ENCODE data around the gene HERPUD1. TPM values are rescaled to one million over a fixed set of nuclear protein-coding genes. Genes with fewer than 3 reads are reported as not detected.

HERPUD1 gene
- total and polyA plus RNA-seq, 2 of the 8 experiments (the other 6 are each of a cell fraction or from before 2014, with no cell fraction given), result 23.3 to 34.7 TPM

GRCh38 chr16:56956756-56957155 is 24.8 kb downstream of the HERPUD1 start:
- WGBS, 2 experiments (ENCODE audit: extremely low coverage in 1 of 2, insufficient coverage in 1 of 2, insufficient read length in 1 of 2, insufficient replicate concordance in 2 of 2, low coverage in 1 of 2, low lambda C conversion rate in 2 of 2, missing lambda C conversion rate in 1 of 2), result 61% methylated on average over 4 of the region's 4 CpGs; no CpG with 5 or more reads in 1 of the 2 experiments
- Histone ChIP-seq H3K23me2 (ENCODE audit: low read depth, low read length) (no peaks in the 10 kb centered on the region), H3K79me2 (ENCODE audit: control insufficient read depth in 1 of 2, insufficient read depth in 2 of 2, low read length in 2 of 2) (no peaks in the 10 kb centered on the region), H3K23ac (ENCODE audit: insufficient read length) (no peak overlapping the region), H3K9ac (replicated peaks in 1 of 4; ENCODE audit: extremely low read depth in 1 of 4, low read depth in 3 of 4, low read length in 3 of 4) (no peak overlapping the region), H3K79me1 (ENCODE audit: low read depth, low read length) (no peaks in the 10 kb centered on the region), H4K5ac (ENCODE audit: insufficient read length, low read depth, low read length) (no peak overlapping the region), H3K4ac (replicated peaks; ENCODE audit: insufficient read length, low read depth, low read length) (no peak overlapping the region), H4K91ac (replicated peaks; ENCODE audit: insufficient read length, low read length) (no peak overlapping the region), H3K4me3 (ENCODE audit: extremely low read depth in 1 of 4, insufficient read depth in 2 of 4, low read depth in 3 of 4, low read length in 4 of 4) (no peak overlapping the region), H2BK15ac (ENCODE audit: low read length) (no peak overlapping the region), H2AFZ (ENCODE audit: low read length) (no peak overlapping the region), H4K8ac (ENCODE audit: extremely low read depth, insufficient read depth, low read length) (no peak overlapping the region), H2BK120ac (replicated peaks; ENCODE audit: low read depth, low read length) (no peak overlapping the region), H2BK20ac (ENCODE audit: low read length) (no peak overlapping the region), H3K9me3 (ENCODE audit: insufficient read depth in 2 of 2, low read depth in 1 of 2, low read length in 1 of 2) (no peaks in the 10 kb centered on the region; a peak in 1 of 4 replicates), H3K14ac (ENCODE audit: insufficient read length) (no peak overlapping the region), H3K4me2 (ENCODE audit: insufficient read depth in 1 of 2, low read depth in 2 of 2, low read length in 2 of 2) (no peak overlapping the region), H3K4me1 (replicated peaks in 1 of 4; ENCODE audit: control insufficient read depth in 3 of 4, insufficient read depth in 4 of 4, low read length in 3 of 4) (no peaks in the 10 kb centered on the region), H3K27me3 (replicated peaks in 1 of 4; ENCODE audit: control insufficient read depth in 3 of 4, extremely low read depth in 1 of 4, insufficient read depth in 3 of 4, low read length in 3 of 4) (no peaks in the 10 kb centered on the region), H3K27ac (ENCODE audit: low read depth, low read length) (no peak overlapping the region), H2AK5ac (ENCODE audit: low read depth, low read length) (no peak overlapping the region), H4K20me1 (replicated peaks in 1 of 2; ENCODE audit: control insufficient read depth in 1 of 2, insufficient read depth in 2 of 2, low read length in 2 of 2) (no peaks in the 10 kb centered on the region), H3K56ac (replicated peaks; ENCODE audit: insufficient read length, low read depth, low read length) (no peak overlapping the region), H3K18ac (ENCODE audit: extremely low read depth, low read length) (no peak overlapping the region), H2BK5ac (ENCODE audit: low read depth, low read length) (no peak overlapping the region), H2BK12ac (ENCODE audit: low read depth, low read length) (no peak overlapping the region), H3K36me3 (ENCODE audit: control insufficient read depth in 2 of 4, insufficient read depth in 4 of 4, low read length in 3 of 4) (no peaks in the 10 kb centered on the region)
- FAIRE-seq (no peak), DNase-seq (ENCODE audit: low read depth in 1 of 2, low spot score in 2 of 2) (no peak)
- POLR2A ChIA-PET (ENCODE audit: partially characterized antibody), result interaction anchor here (1.0 to 1.9 kb wide), 3 partner anchors 18 to 26 kb away, joined by 3 to 9 read pairs (median 4); partner anchors contain the start of gene HERPUD1
- TF ChIP-seq CHD2 (IDR thresholded peaks at IDR 0.05; ENCODE audit: low read length), result no peak
- TF ChIP-seq CTCF (IDR thresholded peaks at IDR 0.05; ENCODE audit: control extremely low read depth in 1 of 3, insufficient read depth in 1 of 3, low read depth in 1 of 3, low read length in 3 of 3), result peak in 1 of 3 experiments; percentile 14; a peak in 1 of 4 replicates
- CTCF ChIA-PET (ENCODE audit: partially characterized antibody), result interaction anchor here (0.6 to 1.6 kb wide), 7 partner anchors 13 to 218 kb away, joined by 3 to 7 read pairs (median 3); no protein-coding TSS in a partner anchor
